Hematopoietic multipotent progenitor cell treated with erythropoietin and hydrocortisone succinate and interleukin-3 and kit ligand, for 15 days (in vitro differentiated cells): ENCODE results near the gene RELCH.

ENCODE experiments used
- DNase-seq: peaks from one replicate; pipeline ENCODE4 v3.0.0-alpha.2; 2015; ENCODE audit warnings: low spot score

Gene RELCH

DNA sequence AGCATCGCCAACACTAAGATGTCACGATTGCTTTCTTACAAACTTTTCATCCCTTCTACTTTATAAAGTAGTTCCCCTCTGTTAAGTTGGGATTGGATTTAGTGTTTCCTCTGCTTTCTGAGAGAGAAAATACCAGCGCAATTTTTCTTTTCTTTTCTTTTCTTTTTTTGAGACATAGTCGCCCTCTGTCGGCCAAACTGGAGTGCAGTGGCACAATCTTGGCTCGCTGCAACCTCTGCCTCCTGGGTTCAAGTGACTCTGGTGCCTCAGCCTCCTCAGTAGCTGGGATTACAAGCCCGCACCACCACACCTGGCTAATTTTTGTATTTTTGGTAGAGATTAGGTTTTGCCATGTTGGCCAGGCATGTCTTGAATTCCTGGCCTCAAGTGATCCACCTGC lies 9.0 kb downstream of the RELCH start:
- peak; percentile 23 for DNase-seq

- no peak for DNase-seq
Observed at GRCh38 chr18:62196980-62197379, 9.9 kb downstream of the RELCH start.

DNA sequence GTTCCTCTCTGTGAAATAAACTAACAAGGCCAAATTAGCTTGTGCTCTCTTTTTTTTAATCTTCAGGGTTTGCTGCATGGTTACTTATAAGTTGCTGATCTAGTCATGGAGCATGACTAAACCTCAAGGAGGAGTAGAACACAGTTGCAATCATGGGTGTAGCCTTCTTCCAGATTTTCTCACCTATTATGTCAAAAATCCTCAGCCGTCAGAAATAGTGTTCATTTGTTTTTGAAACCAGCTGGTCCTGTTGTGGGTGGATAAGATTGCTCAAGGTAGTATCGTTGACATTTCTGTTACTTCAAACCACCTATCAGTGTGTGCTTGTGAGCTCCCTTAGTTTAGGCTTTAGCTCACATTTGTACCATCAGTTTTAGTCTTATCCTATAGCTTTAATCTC lies 11.2 kb downstream of the RELCH start:
- DNase-seq: no peak

DNA sequence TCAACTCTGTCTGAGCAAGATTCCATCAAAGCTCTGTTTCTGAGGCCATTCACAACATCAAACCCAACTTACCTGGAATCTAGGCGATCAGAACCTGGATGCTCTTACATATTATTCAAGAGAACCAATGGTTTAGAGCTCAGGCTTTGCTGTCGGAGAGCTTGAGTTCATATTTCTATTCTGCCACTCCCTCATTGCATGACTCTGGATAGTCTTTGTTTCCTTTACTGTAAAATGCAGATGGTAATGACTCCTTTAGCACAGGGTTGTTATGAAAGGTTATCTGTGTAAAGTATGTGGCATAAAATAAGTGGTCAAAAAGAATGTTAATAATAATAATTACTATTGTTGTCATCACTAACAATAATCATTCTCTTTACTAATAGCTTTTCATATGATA lies 12.6 kb downstream of the RELCH start:
- no peak for DNase-seq

GRCh38 chr18:62200121-62200914 lies 13.3 kb downstream of the RELCH start:
- DNase-seq: no peak

DNA sequence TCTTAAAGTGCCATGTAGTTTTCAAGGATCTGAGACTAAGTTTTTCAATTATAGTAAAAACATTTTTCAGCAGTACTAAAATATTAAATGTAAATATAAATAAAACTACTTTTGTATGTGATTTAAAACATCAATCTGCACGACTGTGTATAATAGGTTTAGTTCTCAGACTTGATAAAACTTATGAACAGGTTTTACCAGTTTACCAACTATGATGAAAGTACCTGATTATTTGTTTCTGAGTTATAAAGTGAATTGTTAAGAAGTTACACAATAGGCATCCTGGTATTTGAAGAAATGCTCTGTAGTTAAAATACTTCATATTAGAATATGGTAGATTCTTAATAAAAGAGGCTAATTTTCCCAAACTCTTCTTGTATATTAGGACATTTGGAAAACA lies 14.8 kb downstream of the RELCH start:
- DNase-seq: no peak

DNA sequence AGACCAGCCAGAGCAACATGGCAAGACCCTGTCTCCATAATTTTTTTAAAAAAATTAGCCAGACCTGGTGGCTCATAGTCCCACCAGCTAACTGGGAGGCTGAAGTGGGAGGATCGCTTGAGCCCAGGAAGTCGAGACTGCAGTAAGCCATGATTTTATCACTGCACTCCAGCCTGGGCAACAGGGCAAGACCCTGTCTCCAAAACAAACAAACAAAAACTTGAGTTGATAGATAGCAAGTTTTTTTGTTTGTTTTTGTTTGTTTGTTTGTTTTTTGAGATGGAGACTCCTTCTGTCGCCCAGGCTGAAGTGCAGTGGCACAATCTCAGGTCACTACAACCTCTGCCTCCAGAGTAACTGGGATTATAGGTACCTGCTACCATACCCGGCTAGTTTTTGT lies 18.8 kb downstream of the RELCH start:
- no peak for DNase-seq

DNA sequence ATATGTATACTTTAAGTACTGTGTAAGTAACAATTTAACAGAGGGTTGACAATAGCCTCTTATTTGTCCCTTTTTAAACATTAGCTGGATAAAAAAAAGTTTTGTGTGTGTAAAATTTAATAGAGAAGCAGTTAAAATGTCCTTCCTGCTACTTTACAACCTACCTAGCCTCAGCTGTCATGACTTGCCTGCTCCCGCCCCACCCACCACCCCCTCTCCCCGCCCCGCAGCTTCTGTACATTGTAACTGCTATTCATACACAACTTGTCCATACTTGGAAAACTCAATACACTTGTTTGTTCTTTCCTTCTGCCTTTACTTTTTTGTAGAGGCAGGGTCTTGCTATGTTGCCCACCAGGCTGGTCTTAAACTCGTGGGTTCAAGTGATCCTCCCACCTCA lies 19.5 kb downstream of the RELCH start:
- DNase-seq: no peak

GRCh38 chr18:62209046-62209445 lies 22.0 kb downstream of the RELCH start:
- no peak for DNase-seq

- DNase-seq: no peak
Observed at GRCh38 chr18:62210138-62210537, 23.1 kb downstream of the RELCH start.

DNA sequence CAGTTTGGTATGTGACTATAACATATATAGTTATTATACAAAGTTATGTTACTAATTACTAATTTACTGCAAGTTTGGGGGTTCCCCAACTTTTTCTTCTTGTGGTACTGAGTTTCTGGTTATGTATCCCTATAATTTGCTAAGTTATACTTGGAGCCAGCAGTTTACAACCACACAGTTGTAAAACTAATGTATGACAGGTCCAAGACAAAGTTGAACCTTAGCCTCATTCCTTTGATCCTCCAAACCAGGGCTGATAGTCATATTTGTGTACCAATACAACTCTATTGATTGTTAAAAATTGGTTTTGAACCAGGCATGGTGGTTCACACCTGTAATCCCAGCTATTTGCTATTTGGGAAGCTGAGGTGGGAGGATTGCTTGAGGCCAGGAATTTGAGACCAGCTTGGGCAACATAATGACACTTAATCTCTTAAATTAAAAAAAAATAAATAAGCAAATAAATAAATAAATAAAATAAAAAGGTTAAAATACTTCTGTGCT lies 24.3 kb downstream of the RELCH start:
- DNase-seq: no peak

DNA sequence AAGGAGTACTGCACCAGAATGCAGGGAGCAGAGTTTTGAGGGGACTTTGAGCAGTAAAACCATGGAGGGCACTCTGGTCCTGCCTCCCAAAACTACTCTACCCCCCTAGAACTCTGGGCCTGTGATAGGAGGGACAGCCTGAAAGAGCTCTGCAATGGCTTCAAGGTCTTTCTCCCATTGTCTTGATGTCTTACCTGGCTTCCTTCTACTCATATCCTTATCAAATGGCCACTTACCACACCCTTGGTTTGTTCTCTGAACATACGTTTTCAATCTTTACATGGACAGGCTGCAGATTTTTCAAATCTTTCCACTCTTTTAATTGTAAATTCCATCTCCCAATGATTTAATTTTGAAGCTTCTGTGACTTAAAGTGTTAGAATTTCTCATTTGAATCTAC lies 27.7 kb downstream of the RELCH start:
- DNase-seq: no peak

GRCh38 chr18:62224229-62224628 lies 37.2 kb downstream of the RELCH start:
- no peak for DNase-seq

- DNase-seq: no peak
Observed at GRCh38 chr18:62226047-62226446, 39.0 kb downstream of the RELCH start.

- no peak for DNase-seq
Observed at GRCh38 chr18:62236252-62236651, 49.2 kb downstream of the RELCH start.

- no peak for DNase-seq
Observed at GRCh38 chr18:62239475-62239874, 52.4 kb downstream of the RELCH start.

GRCh38 chr18:62242955-62243354 lies 55.9 kb downstream of the RELCH start:
- no peak for DNase-seq

DNA sequence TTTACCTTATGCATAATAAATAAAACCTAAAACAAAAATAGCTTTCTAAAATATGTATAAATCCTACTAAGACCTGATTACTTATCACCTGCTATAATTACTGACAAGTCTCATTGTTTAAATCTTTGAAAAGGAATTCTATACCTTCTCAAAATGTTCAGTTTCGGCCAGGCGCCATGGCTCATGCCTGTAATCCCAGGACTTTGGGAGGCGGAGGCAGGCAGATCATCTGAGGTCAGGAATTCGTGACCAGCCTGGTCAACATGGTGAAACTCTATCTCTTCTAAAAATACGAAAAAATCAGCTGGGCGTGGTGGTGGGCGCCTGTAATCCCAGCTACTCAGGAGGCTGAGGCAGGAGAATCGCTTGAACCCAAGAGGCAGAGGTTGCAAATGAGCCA lies 58.1 kb downstream of the RELCH start:
- DNase-seq: no peak

GRCh38 chr18:62245699-62246098 lies 58.6 kb downstream of the RELCH start:
- no peak for DNase-seq

- DNase-seq: no peak
Observed at GRCh38 chr18:62248313-62248712, 61.3 kb downstream of the RELCH start.

- peak; percentile 78 for DNase-seq
Observed at GRCh38 chr18:62249478-62250097, 62.5 kb downstream of the RELCH start.

DNA sequence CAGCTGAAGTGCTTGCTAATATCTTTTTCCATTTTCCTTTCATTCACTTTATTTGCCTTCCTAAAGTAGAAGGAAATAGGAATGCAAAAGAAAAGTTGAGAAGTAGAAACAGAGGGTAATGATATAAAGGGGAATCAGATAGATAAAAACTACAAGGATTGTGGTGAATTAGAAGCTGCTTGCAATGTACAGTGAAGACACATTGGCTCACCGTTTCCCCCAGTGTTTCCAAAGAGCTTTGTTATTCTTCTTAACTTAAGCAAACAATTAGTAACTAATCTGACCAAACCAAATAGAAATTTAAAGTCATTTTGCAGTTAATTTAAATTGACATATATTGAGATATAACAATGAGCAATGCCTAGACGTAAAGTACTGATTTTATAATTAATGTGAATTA lies 63.4 kb downstream of the RELCH start:
- DNase-seq: no peak

GRCh38 chr18:62258093-62258492 lies 71.0 kb downstream of the RELCH start:
- DNase-seq: no peak

DNA sequence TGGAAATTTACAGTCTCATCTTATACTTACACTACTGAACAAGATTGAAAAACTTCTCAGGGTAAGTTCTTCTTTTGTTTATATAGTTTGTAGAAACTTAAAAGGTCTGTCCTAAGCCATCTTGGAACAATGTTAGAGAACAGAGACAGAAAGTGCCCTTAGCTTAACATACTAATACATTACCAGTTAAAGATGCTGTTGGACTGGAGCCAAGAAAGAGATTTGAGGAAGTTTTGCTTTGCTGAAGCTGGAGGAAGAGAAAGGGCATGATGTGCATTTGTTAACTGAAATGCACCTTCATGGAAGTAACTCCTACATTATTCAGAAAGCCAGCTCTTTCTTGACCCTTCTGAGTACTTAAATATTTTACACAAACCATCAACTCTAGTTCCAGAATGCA lies 71.6 kb downstream of the RELCH start:
- DNase-seq: no peak
